ENCODE results near the gene SERBP1.
"Not testable (repeated sequence)": the region's sequence is repeated elsewhere in the genome, so short reads cannot be mapped to it uniquely, and the experiment has no call there.

The SERBP1 gene

DNA sequence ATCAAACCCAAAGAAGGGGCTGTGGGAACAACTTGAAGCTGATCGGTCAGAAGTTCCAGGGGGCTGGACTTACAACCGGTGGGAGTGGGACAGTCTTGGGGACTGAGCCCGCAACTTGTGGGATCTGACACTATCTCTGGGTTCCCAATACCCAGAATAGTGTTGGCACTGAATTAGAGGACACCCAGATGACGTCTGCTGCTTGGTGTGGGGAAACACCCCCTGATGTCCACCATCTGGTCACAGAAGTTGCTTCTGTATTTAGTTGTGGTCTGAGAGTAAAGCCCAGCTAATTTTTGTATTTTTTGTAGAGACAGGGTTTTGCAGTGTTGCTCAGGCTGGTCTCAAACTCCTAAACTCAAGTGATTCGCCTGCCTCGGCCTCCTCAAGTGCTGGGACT, 28.8 kb downstream of the SERBP1 start:
- Histone ChIP-seq H4K12ac (ENCODE audit: low read depth, low read length) (no peak overlapping the region), H4K91ac (ENCODE audit: low read depth, low read length) (no peak overlapping the region), H3K9me3 (ENCODE audit: insufficient read depth, low read depth, low read length) (no peaks in the 10 kb centered on the region), H3K4me2 (ENCODE audit: low read length) (no peak overlapping the region), H4K8ac (ENCODE audit: low read depth, low read length) (no peak overlapping the region), H3K27me3 (ENCODE audit: insufficient read depth, low read length) (no peaks in the 10 kb centered on the region), H3K79me1 (ENCODE audit: low read length) (no peaks in the 10 kb centered on the region), H3K4me1 (ENCODE audit: control insufficient read depth in 1 of 2, insufficient read depth in 2 of 2, low read length in 2 of 2) (no peaks in the 10 kb centered on the region), H3K36me3 (ENCODE audit: control insufficient read depth in 1 of 2, insufficient read depth in 2 of 2, low read length in 2 of 2) (no peaks in the 10 kb centered on the region), H2BK5ac (ENCODE audit: low read depth, low read length, poor library complexity) (no peak overlapping the region), H3K27ac (ENCODE audit: low read depth, low read length) (no peak overlapping the region), H3K4ac (ENCODE audit: low read depth, low read length) (no peak overlapping the region), H3K79me2 (ENCODE audit: control insufficient read depth, insufficient read depth, low read length, poor library complexity) (no peaks in the 10 kb centered on the region), H2AFZ (ENCODE audit: insufficient read depth, low read length, poor library complexity) (no peak overlapping the region), H3K18ac (ENCODE audit: low read length) (no peak overlapping the region), H3K9ac (ENCODE audit: low read length) (no peak overlapping the region), H3K23ac (ENCODE audit: low read length) (no peak overlapping the region), H3K4me3 (ENCODE audit: low read depth, low read length) (no peak overlapping the region), H3K14ac (ENCODE audit: low read length) (no peak overlapping the region), H2BK12ac (ENCODE audit: low read length) (no peak overlapping the region), H2AK5ac (ENCODE audit: low read length) (no peak overlapping the region), H2BK120ac (ENCODE audit: insufficient read depth, low read length, poor library complexity) (no peak overlapping the region)
- WGBS (ENCODE audit: extremely low coverage, insufficient coverage, insufficient read length): no CpG with 5 or more reads among the region's 6 CpGs
- DNase-seq: no peak

DNA sequence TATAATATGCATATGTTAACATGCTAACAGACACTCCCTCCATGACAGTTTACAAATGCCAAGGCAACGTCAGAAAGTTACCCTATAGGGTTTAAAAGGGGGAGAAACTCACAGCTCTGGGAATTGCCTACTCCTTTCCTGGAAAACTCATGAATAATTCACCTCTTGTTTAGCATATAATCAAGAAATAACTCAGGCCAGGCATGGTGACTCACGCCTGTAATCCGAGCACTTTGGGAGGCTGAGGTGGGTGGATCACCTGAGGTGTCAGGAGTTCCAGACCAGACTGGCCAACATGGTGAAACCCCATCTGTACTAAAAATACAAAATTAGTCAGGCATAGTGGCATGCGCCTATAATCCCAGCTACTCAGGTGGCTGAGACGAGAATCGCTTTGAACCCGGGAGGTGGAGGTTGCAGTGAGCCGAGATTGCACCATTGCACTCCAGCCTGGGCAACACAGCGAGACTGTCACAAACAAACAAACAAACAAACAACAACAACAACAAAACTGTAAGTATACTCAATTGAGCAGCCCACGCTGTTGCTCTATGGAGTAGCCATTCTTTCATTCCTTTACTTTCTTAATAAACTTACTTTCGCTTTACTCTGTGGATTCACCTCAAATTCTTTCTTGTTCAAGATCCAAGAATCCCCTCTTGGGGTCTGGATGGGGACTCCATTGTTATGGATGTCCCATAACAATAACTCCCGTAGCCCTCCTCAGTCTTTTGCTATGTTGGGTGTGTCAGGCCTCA, 30.0 kb downstream of the SERBP1 start:
- H3K18ac ChIP-seq (ENCODE audit: low read length); H3K4me3 ChIP-seq (ENCODE audit: low read depth, low read length); H4K8ac ChIP-seq (ENCODE audit: low read depth, low read length); H3K14ac ChIP-seq (ENCODE audit: low read length); H3K79me2 ChIP-seq (ENCODE audit: control insufficient read depth, insufficient read depth, low read length, poor library complexity); H3K4ac ChIP-seq (ENCODE audit: low read depth, low read length); H2AFZ ChIP-seq (ENCODE audit: insufficient read depth, low read length, poor library complexity); H3K23ac ChIP-seq (ENCODE audit: low read length); H2BK5ac ChIP-seq (ENCODE audit: low read depth, low read length, poor library complexity); H3K9me3 ChIP-seq (ENCODE audit: insufficient read depth, low read depth, low read length); H4K12ac ChIP-seq (ENCODE audit: low read depth, low read length); H2BK12ac ChIP-seq (ENCODE audit: low read length); H3K27ac ChIP-seq (ENCODE audit: low read depth, low read length); H3K4me2 ChIP-seq (ENCODE audit: low read length); H3K27me3 ChIP-seq (ENCODE audit: insufficient read depth, low read length); H4K91ac ChIP-seq (ENCODE audit: low read depth, low read length); H2AK5ac ChIP-seq (ENCODE audit: low read length); H3K4me1 ChIP-seq (ENCODE audit: control insufficient read depth in 1 of 2, insufficient read depth in 2 of 2, low read length in 2 of 2); H3K36me3 ChIP-seq (ENCODE audit: control insufficient read depth in 1 of 2, insufficient read depth in 2 of 2, low read length in 2 of 2); H3K79me1 ChIP-seq (ENCODE audit: low read length); H3K9ac ChIP-seq (ENCODE audit: low read length); H2BK120ac ChIP-seq (ENCODE audit: insufficient read depth, low read length, poor library complexity): not testable (repeated sequence)
- peak; percentile 73 to 84 for DNase-seq
- no CpG with 5 or more reads among the region's 12 CpGs for WGBS (ENCODE audit: extremely low coverage, insufficient coverage, insufficient read length)

- no peak overlapping the region for H3K4me3 ChIP-seq (ENCODE audit: low read depth, low read length)
- H4K12ac ChIP-seq (ENCODE audit: low read depth, low read length): no peak overlapping the region
- no peaks in the 10 kb centered on the region for H3K9me3 ChIP-seq (ENCODE audit: insufficient read depth, low read depth, low read length)
- DNase-seq: no peak
- H2AK5ac ChIP-seq (ENCODE audit: low read length): no peak overlapping the region
- no peak overlapping the region for H2BK5ac ChIP-seq (ENCODE audit: low read depth, low read length, poor library complexity)
- no peak overlapping the region for H3K23ac ChIP-seq (ENCODE audit: low read length)
- WGBS (ENCODE audit: extremely low coverage, insufficient coverage, insufficient read length): no CpG with 5 or more reads among the region's 7 CpGs
- H3K4me1 ChIP-seq (ENCODE audit: control insufficient read depth in 1 of 2, insufficient read depth in 2 of 2, low read length in 2 of 2): no peaks in the 10 kb centered on the region
- no peak overlapping the region for H2BK12ac ChIP-seq (ENCODE audit: low read length)
- no peak overlapping the region for H3K4ac ChIP-seq (ENCODE audit: low read depth, low read length)
- H3K79me1 ChIP-seq (ENCODE audit: low read length): no peaks in the 10 kb centered on the region
- no peak overlapping the region for H3K4me2 ChIP-seq (ENCODE audit: low read length)
- H3K27ac ChIP-seq (ENCODE audit: low read depth, low read length): no peak overlapping the region
- H3K9ac ChIP-seq (ENCODE audit: low read length): no peak overlapping the region
- no peak overlapping the region for H3K14ac ChIP-seq (ENCODE audit: low read length)
- no peaks in the 10 kb centered on the region for H3K27me3 ChIP-seq (ENCODE audit: insufficient read depth, low read length)
- no peak overlapping the region for H3K18ac ChIP-seq (ENCODE audit: low read length)
- no peaks in the 10 kb centered on the region for H3K36me3 ChIP-seq (ENCODE audit: control insufficient read depth in 1 of 2, insufficient read depth in 2 of 2, low read length in 2 of 2)
- H4K8ac ChIP-seq (ENCODE audit: low read depth, low read length): no peak overlapping the region
- H4K91ac ChIP-seq (ENCODE audit: low read depth, low read length): no peak overlapping the region
- no peak overlapping the region for H2BK120ac ChIP-seq (ENCODE audit: insufficient read depth, low read length, poor library complexity)
- no peaks in the 10 kb centered on the region for H3K79me2 ChIP-seq (ENCODE audit: control insufficient read depth, insufficient read depth, low read length, poor library complexity)
- no peak overlapping the region for H2AFZ ChIP-seq (ENCODE audit: insufficient read depth, low read length, poor library complexity)
These were observed 30.8 kb downstream of the SERBP1 start for GRCh38 chr1:67399199-67399993.

GRCh38 chr1:67394548-67394947, 35.7 kb downstream of the SERBP1 start:
- H2BK5ac ChIP-seq (ENCODE audit: low read depth, low read length, poor library complexity): no peak overlapping the region
- no peak overlapping the region for H4K91ac ChIP-seq (ENCODE audit: low read depth, low read length)
- H3K18ac ChIP-seq (ENCODE audit: low read length): no peak overlapping the region
- H3K4me1 ChIP-seq (ENCODE audit: control insufficient read depth in 1 of 2, insufficient read depth in 2 of 2, low read length in 2 of 2): no peaks in the 10 kb centered on the region
- H3K4me3 ChIP-seq (ENCODE audit: low read depth, low read length): no peak overlapping the region
- H3K9ac ChIP-seq (ENCODE audit: low read length): no peak overlapping the region
- H3K4ac ChIP-seq (ENCODE audit: low read depth, low read length): no peak overlapping the region
- no peak overlapping the region for H3K27ac ChIP-seq (ENCODE audit: low read depth, low read length)
- H2BK120ac ChIP-seq (ENCODE audit: insufficient read depth, low read length, poor library complexity): no peak overlapping the region
- H3K4me2 ChIP-seq (ENCODE audit: low read length): no peak overlapping the region
- no peak overlapping the region for H3K14ac ChIP-seq (ENCODE audit: low read length)
- WGBS (ENCODE audit: extremely low coverage, insufficient coverage, insufficient read length): no CpG with 5 or more reads among the region's 4 CpGs
- H3K79me1 ChIP-seq (ENCODE audit: low read length): no peaks in the 10 kb centered on the region
- no peaks in the 10 kb centered on the region for H3K9me3 ChIP-seq (ENCODE audit: insufficient read depth, low read depth, low read length)
- H3K79me2 ChIP-seq (ENCODE audit: control insufficient read depth, insufficient read depth, low read length, poor library complexity): no peaks in the 10 kb centered on the region
- no peak for DNase-seq
- H3K27me3 ChIP-seq (ENCODE audit: insufficient read depth, low read length): no peaks in the 10 kb centered on the region
- no peaks in the 10 kb centered on the region for H3K36me3 ChIP-seq (ENCODE audit: control insufficient read depth in 1 of 2, insufficient read depth in 2 of 2, low read length in 2 of 2)
- H4K8ac ChIP-seq (ENCODE audit: low read depth, low read length): no peak overlapping the region
- no peak overlapping the region for H2AK5ac ChIP-seq (ENCODE audit: low read length)
- no peak overlapping the region for H3K23ac ChIP-seq (ENCODE audit: low read length)
- no peak overlapping the region for H2BK12ac ChIP-seq (ENCODE audit: low read length)
- H4K12ac ChIP-seq (ENCODE audit: low read depth, low read length): no peak overlapping the region
- no peak overlapping the region for H2AFZ ChIP-seq (ENCODE audit: insufficient read depth, low read length, poor library complexity)

All from trophoblast cell (in vitro differentiated cells and primary cell).